Hepatocyte (in vitro differentiated cells): ENCODE measurements around the gene KAT5.

ENCODE experiments used
- EZH2 ChIP-seq: fragments of 200-600 bp; sonication (generic); IDR thresholded peaks from 2 replicates; pipeline ENCODE4 v1.6.1; 2016; ENCODE audit warnings: antibody characterized with exemption, mild to moderate bottlenecking, borderline replicate concordance
- EZH2phosphoT487 ChIP-seq: fragments of 200-600 bp; sonication (generic); IDR thresholded peaks from one replicate; pipeline ENCODE4 v1.6.1; 2018; ENCODE audit warnings: antibody characterized with exemption, mild to moderate bottlenecking, low read depth, moderate library complexity; ENCODE audit not compliant: unreplicated experiment, severe bottlenecking
- TF ChIP-seq, protein P1 (sequence below): fragments of 200-600 bp; sonication (generic); IDR thresholded peaks from 2 replicates; pipeline ENCODE4 v1.5.1; 2016; ENCODE audit warnings: antibody characterized with exemption, mild to moderate bottlenecking; ENCODE audit not compliant: poor library complexity

DNA sequence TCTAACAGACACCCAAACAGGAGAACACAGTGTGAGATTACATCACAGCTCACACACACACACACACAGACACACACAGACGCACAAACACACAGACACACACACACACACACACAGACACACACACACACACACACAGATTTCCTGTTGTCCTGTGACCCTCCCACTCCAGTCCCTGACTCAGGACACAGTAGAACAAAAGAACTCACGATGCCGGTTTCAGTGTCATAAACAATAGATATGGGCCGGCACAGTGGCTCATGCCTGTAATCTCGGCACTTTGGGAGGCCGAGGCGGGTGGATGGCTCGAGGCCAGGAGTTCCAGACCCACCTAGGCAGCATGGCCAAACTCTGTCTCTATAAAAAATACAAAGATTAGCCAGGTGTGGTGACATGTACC lies 13.8 kb upstream of the KAT5 start:
- TF ChIP-seq, protein P1, sequence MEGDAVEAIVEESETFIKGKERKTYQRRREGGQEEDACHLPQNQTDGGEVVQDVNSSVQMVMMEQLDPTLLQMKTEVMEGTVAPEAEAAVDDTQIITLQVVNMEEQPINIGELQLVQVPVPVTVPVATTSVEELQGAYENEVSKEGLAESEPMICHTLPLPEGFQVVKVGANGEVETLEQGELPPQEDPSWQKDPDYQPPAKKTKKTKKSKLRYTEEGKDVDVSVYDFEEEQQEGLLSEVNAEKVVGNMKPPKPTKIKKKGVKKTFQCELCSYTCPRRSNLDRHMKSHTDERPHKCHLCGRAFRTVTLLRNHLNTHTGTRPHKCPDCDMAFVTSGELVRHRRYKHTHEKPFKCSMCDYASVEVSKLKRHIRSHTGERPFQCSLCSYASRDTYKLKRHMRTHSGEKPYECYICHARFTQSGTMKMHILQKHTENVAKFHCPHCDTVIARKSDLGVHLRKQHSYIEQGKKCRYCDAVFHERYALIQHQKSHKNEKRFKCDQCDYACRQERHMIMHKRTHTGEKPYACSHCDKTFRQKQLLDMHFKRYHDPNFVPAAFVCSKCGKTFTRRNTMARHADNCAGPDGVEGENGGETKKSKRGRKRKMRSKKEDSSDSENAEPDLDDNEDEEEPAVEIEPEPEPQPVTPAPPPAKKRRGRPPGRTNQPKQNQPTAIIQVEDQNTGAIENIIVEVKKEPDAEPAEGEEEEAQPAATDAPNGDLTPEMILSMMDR, result no peak
- TF ChIP-seq EZH2phosphoT487 (no peak), EZH2 (no peak)
